GM10847 (cell line): ENCODE data around the gene RNPS1.

ENCODE experiments used
- POLR2A ChIP-seq: IDR thresholded peaks from 2 replicates; pipeline ENCODE4 v1.6.1; 2011; ENCODE audit not compliant: insufficient read length; ENCODE audit errors: extremely low read depth

RNPS1 gene

GRCh38 chr16:2275476-2276367 is 7.8 kb upstream of the RNPS1 start:
- TF ChIP-seq POLR2A, result no peak

- no peak for TF ChIP-seq POLR2A
Observed at GRCh38 chr16:2273931-2274330, 6.0 kb upstream of the RNPS1 start.

DNA sequence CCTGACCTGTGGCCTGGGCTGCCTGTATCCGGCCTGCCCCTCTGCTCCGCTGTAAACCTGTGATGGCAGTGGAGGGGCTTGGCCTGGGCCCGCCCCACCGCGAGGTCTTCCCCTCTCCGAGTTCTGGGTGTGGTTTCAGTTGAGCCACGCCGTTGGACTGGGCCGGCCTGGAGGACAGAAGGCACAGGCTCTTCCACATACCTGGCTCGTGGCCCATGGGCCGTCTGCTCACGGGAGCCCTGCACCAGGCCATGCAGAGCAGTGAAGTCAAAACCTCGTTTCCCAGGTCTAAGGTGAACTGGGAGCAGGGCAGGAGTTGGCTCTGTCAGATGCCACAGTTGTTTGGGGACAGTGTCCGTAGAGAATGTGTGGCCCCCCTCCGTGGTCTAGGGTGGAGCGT is 5.6 kb upstream of the RNPS1 start:
- TF ChIP-seq POLR2A, result no peak

DNA sequence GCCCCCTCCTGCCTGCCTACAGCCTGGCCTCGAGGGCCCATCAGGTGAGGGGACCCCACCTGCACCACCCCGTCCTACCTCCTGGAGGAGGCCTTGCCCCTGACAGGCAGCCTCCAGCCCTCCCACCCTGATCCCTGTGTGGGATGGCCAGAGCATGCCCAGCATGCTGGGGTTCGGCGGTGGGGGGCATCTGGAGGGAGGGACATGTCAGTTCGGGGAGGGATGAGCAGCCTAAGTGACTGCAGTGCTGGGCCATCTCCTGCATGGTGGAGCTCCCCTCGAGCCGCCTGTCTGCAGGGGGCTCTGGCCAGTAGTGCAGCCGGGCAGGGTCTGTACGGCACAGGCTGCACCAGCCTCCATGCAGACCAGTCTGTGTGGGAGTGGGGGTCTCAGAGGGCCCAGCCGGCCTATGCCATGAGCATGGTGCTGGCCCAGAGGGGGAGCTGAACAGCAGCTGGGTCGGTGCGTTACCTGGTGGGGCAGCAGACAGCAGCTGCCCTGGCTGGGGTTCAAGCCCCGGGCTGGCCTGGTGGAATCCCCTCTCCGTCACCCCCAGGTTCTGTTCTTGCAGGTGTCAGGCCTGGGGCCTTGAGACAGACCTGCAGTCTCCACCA is 4.0 kb upstream of the RNPS1 start:
- TF ChIP-seq POLR2A, result no peak

DNA sequence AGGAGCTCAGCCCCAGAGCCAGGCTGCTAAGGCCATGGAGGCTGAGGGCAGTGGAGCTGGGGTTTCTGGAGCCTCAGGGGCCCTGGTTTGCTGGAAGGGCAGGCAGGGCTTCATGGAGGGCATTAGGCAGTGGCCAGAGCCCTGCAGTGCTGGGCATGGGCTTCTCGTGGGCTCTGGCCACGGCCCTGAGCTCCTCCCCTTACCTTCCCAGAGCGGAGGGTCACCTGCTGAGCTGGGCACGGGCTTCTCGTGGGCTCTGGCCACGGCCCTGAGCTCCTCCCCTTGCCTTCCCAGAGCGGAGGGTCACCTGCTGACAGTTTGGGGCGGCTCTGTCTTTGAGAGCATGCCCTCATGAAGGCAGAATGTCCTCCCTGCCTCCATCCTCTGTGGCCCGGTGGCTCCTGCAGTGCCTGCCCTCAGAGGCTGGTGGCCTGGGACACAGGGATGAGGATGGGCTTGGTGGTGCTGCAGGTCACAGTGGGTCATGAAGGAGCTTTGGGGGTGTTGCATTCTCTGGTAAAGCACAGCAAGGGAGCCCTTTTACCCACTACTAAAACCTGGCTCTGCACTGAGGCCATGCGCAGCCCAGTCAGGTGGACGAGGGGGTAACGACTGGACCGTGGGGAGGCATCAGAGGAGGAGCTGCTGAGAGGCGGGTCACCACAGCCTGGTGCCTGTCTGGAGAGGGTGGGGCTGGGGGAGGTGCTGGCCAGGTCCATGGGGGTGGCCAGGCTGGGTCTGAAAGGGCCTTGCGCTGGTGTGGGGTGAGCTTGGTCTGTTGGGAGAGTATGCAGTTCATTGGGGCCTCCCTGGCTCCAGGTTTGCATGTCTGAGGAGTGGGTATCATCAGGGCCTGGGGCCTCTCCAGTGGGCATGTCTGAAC is 2.9 kb upstream of the RNPS1 start:
- no peak for TF ChIP-seq POLR2A

- no peak for TF ChIP-seq POLR2A
Observed at GRCh38 chr16:2270070-2270462, 2.1 kb upstream of the RNPS1 start.

DNA sequence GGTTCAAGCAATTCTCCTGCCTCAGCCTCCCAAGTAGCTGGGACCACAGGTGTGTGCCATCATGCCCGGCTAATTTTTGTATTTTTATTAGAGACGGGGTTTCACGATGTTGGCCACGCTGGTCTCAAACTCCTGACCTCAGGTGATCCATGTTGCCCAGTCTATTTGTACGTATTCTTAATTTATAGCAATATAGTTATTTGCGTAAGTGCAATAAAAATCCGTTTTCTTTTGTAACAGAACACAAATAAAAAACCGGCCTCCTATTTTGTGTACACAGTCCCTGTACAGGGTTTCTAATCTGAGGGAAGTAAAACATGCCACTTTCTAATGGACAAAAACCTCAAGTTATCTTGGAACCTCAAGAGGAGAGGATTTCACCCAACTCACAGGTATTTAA is 7.7 kb downstream of the RNPS1 start:
- TF ChIP-seq POLR2A, result no peak

GRCh38 chr16:2257726-2258125 is 10.2 kb downstream of the RNPS1 start:
- TF ChIP-seq POLR2A, result no peak

GRCh38 chr16:2256531-2257140 is 11.3 kb downstream of the RNPS1 start:
- no peak for TF ChIP-seq POLR2A

DNA sequence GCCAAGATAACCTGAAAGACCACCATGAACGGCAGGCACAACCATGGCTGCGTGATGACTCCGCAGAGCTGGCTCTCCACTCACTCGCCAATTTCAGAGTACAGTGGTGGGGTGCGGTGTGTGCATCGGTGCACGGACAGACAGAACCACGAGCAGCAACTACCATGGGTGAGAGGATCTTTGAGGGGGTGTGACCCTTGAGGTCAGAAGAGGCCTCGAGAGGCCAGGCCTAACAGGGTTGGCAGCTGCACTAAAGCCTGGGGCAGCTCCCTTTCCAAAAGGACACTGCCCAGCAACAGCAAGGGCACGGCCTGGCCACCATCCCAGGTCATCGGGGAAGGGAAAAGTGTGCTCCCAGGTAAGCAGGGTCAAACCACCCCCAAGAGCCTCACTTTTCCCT is 14.6 kb downstream of the RNPS1 start:
- no peak for TF ChIP-seq POLR2A

GRCh38 chr16:2252806-2253148 is 15.1 kb downstream of the RNPS1 start:
- TF ChIP-seq POLR2A, result no peak

DNA sequence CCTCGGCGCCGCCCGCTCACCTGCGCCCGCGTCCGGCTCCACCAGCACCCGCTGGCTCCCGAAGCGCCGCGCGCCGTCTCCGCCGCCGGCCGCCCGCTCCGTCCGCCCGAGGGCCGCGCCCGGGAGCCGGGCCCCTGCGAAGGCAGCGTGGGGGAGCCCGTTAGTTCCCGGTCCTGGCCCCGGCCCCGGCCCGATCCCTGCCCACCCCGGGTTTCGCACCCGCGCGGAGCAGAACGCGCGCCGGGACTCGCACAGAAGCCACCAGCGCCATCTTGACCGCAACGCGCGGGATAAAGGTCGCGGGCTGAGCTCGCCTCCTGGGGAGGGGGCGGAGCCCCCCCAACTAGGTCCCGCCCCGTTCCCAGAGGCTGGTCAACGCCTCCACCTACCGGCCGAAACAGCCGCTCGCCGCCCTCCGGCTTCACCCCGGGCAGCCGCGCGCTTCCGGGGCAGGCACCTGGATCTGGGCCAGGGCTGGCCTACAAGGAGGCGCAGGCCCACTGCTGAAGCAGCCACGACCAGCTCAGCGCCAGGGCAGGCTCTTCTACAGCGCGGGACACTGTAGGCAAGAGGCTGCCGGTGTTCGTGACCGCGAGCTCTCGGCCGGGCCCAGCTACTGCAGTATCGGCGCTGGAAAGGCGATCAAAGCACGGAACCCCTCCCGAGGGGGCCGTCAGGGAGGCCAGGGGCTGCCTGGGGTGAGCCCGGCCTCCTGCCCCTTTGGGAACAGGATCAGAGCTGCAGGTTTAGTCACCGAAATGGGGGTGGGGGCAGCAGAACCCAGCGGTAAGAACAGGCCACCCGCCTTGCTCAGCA is 16.4 kb downstream of the RNPS1 start, which contains the start of gene ECI1:
ECI1 (minus strand) TSS at position 292 of the 816 bp plus-strand sequence; CDS start at position 271, 21 bp downstream.
- peak; percentile 79 for TF ChIP-seq POLR2A

- TF ChIP-seq POLR2A, result no peak
Observed at GRCh38 chr16:2250652-2251295, 17.2 kb downstream of the RNPS1 start.
